Right ventricle myocardium inferior (tissue), 1 donor: ENCODE measurements around the gene ZNF527. TPM values are rescaled to one million over a fixed set of nuclear protein-coding genes. Genes with fewer than 3 reads are reported as not detected.
"Not testable (repeated sequence)": the region's sequence is repeated elsewhere in the genome, so short reads cannot be mapped to it uniquely, and the experiment has no call there.

ENCODE experiments used
- ATAC-seq: fragments of 200-7000 bp; cut with Tn5 transposase; one replicate; pipeline ENCODE4 v1.9.1; 2020; ENCODE audit warnings: mild to moderate bottlenecking, moderate library complexity
- DNase-seq: peaks from one replicate; pipeline ENCODE4 v3.0.0; 2021; ENCODE audit errors: missing footprints
- intact Hi-C: fragments of 100-400 bp; cut with DNase I; formaldehyde crosslinking; loops from one replicate; pipeline ENCODE4 v1.11.0; 2022
- long read RNA-seq: library from polyadenylated mRNA; unstranded; transcript quantifications from one replicate; pipeline ENCODE4 v2.0.0, GENCODE V29; 2021
- total RNA-seq: library from RNA; stranded (reverse); fragmentation: NEBNext Ultra II Directional; extraction: Animal tissue kit (Norgen Biotek cat#: 25700); gene quantifications from one replicate; pipeline ENCODE4 v1.2.1, GENCODE V29; 2021
- donor health status: DM: no; HTN: yes; CAD: no; lungs with severe emphysema.

The ZNF527 gene
- 5.6 TPM for total RNA-seq
- long read RNA-seq, partial matches to known transcripts, result 0 of 1 reads
- long read RNA-seq, other reads (novel, unspliced or antisense), result 0 of 1 reads

- ATAC-seq, result peak; percentile 99
- DNase-seq, result peak; percentile 98
- intact Hi-C loops, result loop anchor here (2.0 to 5.0 kb wide), 5 partner anchors 36 to 454 kb away; partner anchors contain the start of genes ZNF383, ZNF568, ZNF569 and ZNF829
These were observed at the start of gene ZNF527 for GRCh38 chr19:37370880-37371661. ZNF527 (plus strand) TSS chr19:37371099; CDS start chr19:37374199, 3,100 bp downstream.

GRCh38 chr19:37329686-37330085 lies 41.2 kb upstream of the ZNF527 start:
- intact Hi-C loops, result loop anchor here (10.0 kb wide), 1 partner anchor 105 kb away; no protein-coding TSS in a partner anchor
- DNase-seq, result no peak
- no peak for ATAC-seq

GRCh38 chr19:37332839-37333238 lies 38.1 kb upstream of the ZNF527 start:
- DNase-seq (no peak), ATAC-seq (no peak)
- intact Hi-C loops, result loop anchor here (10.0 kb wide), 1 partner anchor 108 kb away; no protein-coding TSS in a partner anchor

DNA sequence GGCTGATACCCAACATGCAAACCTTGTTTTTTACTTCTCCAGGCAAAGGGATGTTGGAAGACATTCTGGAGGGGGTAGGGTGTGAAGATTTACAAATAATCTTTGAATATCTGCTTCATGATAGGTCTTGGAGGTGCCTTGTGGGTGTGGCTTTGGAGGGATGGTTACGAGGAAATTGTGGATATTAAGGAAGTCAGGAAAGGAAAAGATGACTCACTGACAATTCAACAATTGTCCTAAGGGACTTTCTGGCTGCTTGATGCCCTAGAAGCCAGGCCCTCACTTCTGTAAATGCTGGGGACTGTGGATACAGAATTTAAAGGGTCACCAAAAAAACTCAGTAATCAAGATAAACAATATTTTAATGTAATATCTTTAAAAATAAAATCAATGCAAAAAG lies 37.4 kb upstream of the ZNF527 start:
- ATAC-seq (no peak), DNase-seq (no peak)
- intact Hi-C loops, result loop anchor here (10.0 kb wide), 1 partner anchor 109 kb away; no protein-coding TSS in a partner anchor

DNA sequence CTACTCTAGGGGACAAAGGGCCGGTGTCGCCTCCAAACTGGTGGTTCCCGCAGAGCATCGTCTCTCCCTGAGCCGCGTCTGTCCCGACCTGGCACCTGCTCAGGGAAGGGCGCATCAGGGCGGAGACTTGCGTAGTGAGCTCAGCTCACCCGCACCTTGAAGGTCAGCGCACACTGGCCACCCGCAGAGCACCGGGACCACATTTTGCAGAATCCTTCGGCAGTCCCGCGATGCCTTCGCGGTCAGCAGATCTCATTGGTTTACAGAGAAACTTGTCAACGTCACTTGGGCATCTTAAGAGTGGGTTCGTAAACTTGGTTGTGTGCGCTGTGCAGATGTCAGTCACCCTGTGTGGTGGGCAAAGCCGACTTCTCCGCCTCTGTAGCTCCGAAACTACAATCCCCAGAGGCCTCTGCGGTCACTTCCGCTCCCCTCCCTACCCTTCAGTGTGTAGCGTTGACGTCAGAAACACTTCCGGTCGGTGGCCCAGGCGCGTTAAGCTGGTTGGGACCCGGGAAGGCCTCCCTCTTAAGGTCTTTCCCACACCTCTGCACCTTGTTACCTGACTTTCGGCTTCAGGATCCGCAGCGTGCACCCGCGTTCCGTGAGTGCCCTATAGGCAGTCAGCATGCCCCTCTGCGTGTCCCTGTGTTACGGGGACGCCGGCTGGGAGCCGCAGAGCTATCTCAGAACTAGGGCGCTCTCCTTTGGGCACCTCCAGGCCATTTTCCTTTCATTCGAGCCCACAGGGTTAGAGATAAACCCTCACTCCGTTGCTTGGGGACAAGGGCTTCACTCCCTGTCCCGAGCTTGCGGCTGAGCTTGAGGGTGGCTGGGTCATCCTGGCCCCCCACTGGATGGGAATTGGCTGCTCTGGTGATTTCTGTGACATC lies 36.5 kb upstream of the ZNF527 start:
- intact Hi-C loops, result loop anchor here (2.0 to 10.0 kb wide), 2 partner anchors 36 to 110 kb away; partner anchors contain the start of gene ZNF527
- peak; percentile 95 for DNase-seq
- peak; percentile 98 for ATAC-seq

DNA sequence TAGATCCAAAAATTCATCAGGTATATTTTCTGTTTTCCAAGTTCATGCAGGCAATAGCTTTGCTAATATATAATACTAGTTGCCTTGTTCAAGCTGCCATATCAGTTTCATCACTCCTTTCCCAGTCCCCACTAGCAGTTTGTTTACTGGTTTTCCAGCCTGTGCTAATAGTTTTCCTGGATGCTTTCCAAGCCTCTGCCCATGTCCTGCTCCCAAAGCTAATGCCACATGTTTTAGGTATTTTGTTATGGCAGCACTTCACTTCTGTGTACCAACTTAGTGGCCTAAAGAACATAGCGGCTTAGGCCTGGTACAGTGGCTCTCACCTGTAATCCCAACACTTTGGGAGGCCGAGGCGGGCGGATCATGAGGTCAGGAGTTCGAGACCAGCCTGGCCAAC lies 28.1 kb upstream of the ZNF527 start:
- ATAC-seq (peak; percentile 32), DNase-seq (no peak)
- intact Hi-C loops, result no loop called here

GRCh38 chr19:37346091-37346490 lies 24.8 kb upstream of the ZNF527 start:
- DNase-seq (no peak), ATAC-seq (peak; percentile 57)
- intact Hi-C loops, result no loop called here

- ATAC-seq, result no peak
- no peak for DNase-seq
- intact Hi-C loops, result no loop called here
These were observed 22.8 kb upstream of the ZNF527 start for GRCh38 chr19:37348060-37348459.

DNA sequence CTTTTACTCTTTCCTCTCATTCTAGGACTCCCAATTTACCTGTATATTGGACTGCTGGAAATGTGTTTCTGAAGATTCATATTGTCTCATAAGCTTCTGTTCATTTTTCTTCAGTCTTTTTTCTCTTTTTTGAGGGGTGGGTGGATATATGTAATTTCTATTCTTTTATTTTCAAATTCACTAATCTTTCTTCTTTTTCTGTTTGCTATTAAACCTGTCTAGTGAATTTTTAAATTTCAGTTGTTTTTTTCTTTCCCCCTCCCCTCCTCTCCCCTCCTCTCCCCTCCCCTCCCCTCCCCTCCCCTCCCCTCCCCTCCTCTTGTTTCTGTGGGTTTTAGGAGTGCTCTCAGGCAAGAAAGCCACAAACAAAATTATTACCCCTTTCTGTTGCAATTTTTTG lies 16.9 kb upstream of the ZNF527 start:
- intact Hi-C loops, result no loop called here
- no peak for DNase-seq
- no peak for ATAC-seq

DNA sequence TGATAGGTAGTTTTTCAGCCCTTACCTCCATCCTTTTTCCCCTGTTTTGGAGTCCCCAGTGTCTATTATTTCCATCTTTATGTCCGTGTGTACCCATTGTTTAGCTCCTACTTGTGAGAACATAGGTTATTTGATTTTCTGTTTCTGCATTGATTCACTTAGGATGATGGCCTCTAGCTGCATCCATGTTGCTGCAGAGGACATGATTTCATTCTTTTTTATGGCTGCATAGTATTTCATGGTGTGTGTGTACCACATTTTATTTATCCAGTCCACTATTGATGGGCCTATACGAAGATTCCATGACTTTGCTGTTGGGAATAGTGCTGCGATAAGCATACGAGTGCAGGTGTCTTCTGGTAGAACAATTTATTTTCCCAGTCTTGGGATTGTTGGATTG lies 15.0 kb upstream of the ZNF527 start:
- DNase-seq, result no peak
- no peak for ATAC-seq
- intact Hi-C loops, result no loop called here

DNA sequence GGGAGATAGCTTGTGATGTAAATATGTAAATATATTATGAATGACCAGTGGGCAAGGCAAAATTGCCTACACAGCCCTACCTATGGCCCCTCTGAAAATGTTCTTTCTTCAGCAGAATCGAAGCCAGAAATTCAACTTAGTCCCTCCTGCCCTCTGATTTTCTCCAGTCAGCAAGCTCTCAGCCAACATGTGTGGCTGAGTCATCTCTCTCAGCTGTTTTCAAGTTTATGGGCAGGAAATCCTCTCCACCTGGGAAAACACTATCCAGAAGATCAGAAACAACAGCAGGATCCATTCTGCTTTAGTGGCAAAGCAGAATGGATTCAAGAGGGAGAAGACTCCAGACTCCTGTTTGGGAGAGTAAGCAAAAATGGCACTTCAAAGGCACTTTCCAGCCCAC lies 8.9 kb upstream of the ZNF527 start:
- DNase-seq (no peak), ATAC-seq (no peak)
- intact Hi-C loops, result no loop called here

GRCh38 chr19:37362733-37363132 lies 8.2 kb upstream of the ZNF527 start:
- ATAC-seq (no peak), DNase-seq (no peak)
- intact Hi-C loops, result no loop called here

- intact Hi-C loops, result loop anchor here (2.0 to 5.0 kb wide), 5 partner anchors 36 to 454 kb away; partner anchors contain the start of genes ZNF383, ZNF568, ZNF569 and ZNF829
- ATAC-seq, DNase-seq: not testable (repeated sequence)
These were observed 466 bp upstream of the ZNF527 start for GRCh38 chr19:37370386-37370879.

GRCh38 chr19:37389234-37389633 lies 18.3 kb downstream of the ZNF527 start:
- ATAC-seq (no peak), DNase-seq (no peak)
- intact Hi-C loops, result no loop called here

DNA sequence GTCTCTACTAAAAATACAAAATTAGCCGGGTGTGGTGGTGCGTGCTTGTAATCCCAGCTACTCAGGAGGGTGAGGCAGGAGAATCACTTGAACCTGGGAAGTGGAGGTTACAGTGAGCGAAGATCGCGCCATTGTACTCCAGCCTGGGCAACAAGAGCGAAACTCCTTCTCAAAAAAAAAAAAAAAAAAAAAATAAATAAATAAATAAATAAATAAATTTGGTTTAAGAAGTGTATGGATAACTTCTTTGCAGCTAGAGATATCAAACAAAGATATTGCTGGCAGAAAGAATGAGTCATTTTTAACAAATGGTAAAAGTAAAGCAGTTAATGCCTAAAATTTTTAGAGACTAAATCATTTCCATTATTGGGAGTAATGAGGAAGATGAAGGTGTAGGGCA lies 20.5 kb downstream of the ZNF527 start:
- ATAC-seq, intact Hi-C loops: not testable (repeated sequence)

GRCh38 chr19:37401078-37401477 lies 30.2 kb downstream of the ZNF527 start:
- intact Hi-C loops, result no loop called here
- DNase-seq, result no peak
- ATAC-seq, result no peak

More for the DNA sequence above, 20.5 kb downstream of the ZNF527 start:
- not testable (repeated sequence) for DNase-seq

- intact Hi-C loops, result no loop called here
- ATAC-seq (no peak), DNase-seq (no peak)
These were observed 32.5 kb downstream of the ZNF527 start for GRCh38 chr19:37403403-37403802.

GRCh38 chr19:37406140-37406846 lies 35.4 kb downstream of the ZNF527 start:
- ATAC-seq, intact Hi-C loops, DNase-seq: not testable (repeated sequence)
